HG03521 (cell line): ENCODE data around the gene BFSP2.
A peak's percentile ranks its signal among the peaks of the same experiment; 100 is the strongest.

ENCODE experiments used
- ATAC-seq: cut with Tn5 transposase; IDR thresholded peaks from one replicate; pipeline ENCODE4 v1.9.1; 2021; ENCODE audit warnings: mild to moderate bottlenecking, moderate library complexity; ENCODE audit not compliant: unreplicated experiment

The BFSP2 gene

GRCh38 chr3:133414021-133414392 lies 14.2 kb downstream of the BFSP2 start:
- no peak for ATAC-seq

- no peak for ATAC-seq
Measured at GRCh38 chr3:133418361-133418760, 18.5 kb downstream of the BFSP2 start.

GRCh38 chr3:133419151-133419909 lies 19.5 kb downstream of the BFSP2 start:
- ATAC-seq, result no peak

- ATAC-seq, result no peak
Measured at GRCh38 chr3:133424937-133425869, 25.3 kb downstream of the BFSP2 start.

GRCh38 chr3:133425898-133426297 lies 26.0 kb downstream of the BFSP2 start:
- no peak for ATAC-seq

- ATAC-seq, result no peak
Measured at GRCh38 chr3:133426721-133427120, 26.9 kb downstream of the BFSP2 start.

GRCh38 chr3:133428552-133428951 lies 28.7 kb downstream of the BFSP2 start:
- no peak for ATAC-seq

- no peak for ATAC-seq
Measured at GRCh38 chr3:133429063-133429462, 29.2 kb downstream of the BFSP2 start.

- no peak for ATAC-seq
Measured at GRCh38 chr3:133439563-133439962, 39.7 kb downstream of the BFSP2 start.

- no peak for ATAC-seq
Measured at GRCh38 chr3:133440652-133441051, 40.8 kb downstream of the BFSP2 start.

GRCh38 chr3:133441867-133442270 lies 42.0 kb downstream of the BFSP2 start:
- peak; percentile 62 for ATAC-seq

- no peak for ATAC-seq
Measured at GRCh38 chr3:133442518-133442917, 42.7 kb downstream of the BFSP2 start.

- no peak for ATAC-seq
Measured at GRCh38 chr3:133443649-133444422, 44.0 kb downstream of the BFSP2 start.

GRCh38 chr3:133444423-133444774 lies 44.5 kb downstream of the BFSP2 start:
- no peak for ATAC-seq

GRCh38 chr3:133445108-133445507 lies 45.3 kb downstream of the BFSP2 start:
- no peak for ATAC-seq

- ATAC-seq, result no peak
Measured at GRCh38 chr3:133447750-133448477, 48.1 kb downstream of the BFSP2 start.

- ATAC-seq, result peak; percentile 92
Measured at GRCh38 chr3:133448478-133449122, 48.7 kb downstream of the BFSP2 start.

GRCh38 chr3:133451309-133451708 lies 51.5 kb downstream of the BFSP2 start:
- ATAC-seq, result no peak

GRCh38 chr3:133452641-133453319 lies 52.9 kb downstream of the BFSP2 start:
- ATAC-seq, result no peak

GRCh38 chr3:133453383-133453782 lies 53.5 kb downstream of the BFSP2 start:
- ATAC-seq, result no peak
